ENCODE results near the gene SPPL2B.

DNA sequence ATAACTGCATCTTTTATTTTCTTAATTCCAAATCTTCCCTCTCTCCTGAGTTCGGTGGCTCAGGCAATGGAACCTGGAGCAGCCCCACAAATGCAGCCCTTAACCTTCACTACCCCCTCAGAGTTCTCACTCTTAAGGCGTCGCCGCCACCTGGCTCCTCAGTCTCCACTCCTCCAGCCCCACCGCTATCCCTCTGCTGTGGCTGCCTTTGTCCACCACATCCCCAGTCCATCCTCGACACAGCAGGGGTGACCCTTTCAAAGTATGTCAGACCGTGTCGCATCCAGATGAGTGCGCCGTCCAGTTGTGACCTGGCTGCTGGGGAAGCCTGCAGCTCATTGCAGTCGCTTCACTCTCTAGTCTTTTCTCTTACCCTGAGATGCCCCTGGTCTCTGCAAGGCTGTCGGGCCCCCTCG is 1.0 kb downstream of the SPPL2B start:
- TF ChIP-seq CTCF (IDR thresholded peaks at IDR 0.05) (no peak), POLR2A (IDR thresholded peaks at IDR 0.05) (no peak)

Data from Peyer's patch (tissue), 4 donors.